Lung microvascular endothelial cell (primary cell): ENCODE measurements around the gene BRCA1. TPM values are rescaled to one million over a fixed set of nuclear protein-coding genes. Genes with fewer than 3 reads are reported as not detected.
"Not testable (repeated sequence)": the region's sequence is repeated elsewhere in the genome, so short reads cannot be mapped to it uniquely, and the experiment has no call there.

Experiments used
- DNase-seq, 2 donors: peaks; one replicate each; pipeline versions ENCODE4 v3.0.0 to v3.0.0-alpha.2; 2010; ENCODE audit warnings: low read depth in 2 of 2
- total RNA-seq: library from RNA; depleted of rRNA; stranded (reverse); fragments of >200 nt; gene quantifications from 2 replicates; pipeline ENCODE4 v1.2.1, GENCODE V29; 2014

Gene BRCA1
- total RNA-seq, 1 donor from 2014 or later: 5.2 TPM

- DNase-seq: no peak
Observed at GRCh38 chr17:43134774-43135453, 9.8 kb upstream of the BRCA1 start.

GRCh38 chr17:43133439-43133838 is 8.3 kb upstream of the BRCA1 start:
- not testable (repeated sequence) for DNase-seq

GRCh38 chr17:43132117-43132516 is 7.0 kb upstream of the BRCA1 start:
- no peak for DNase-seq

- DNase-seq: peak; percentile 11 to 60
Observed at GRCh38 chr17:43129671-43130010, 4.5 kb upstream of the BRCA1 start.

- not testable (repeated sequence) for DNase-seq
Observed at GRCh38 chr17:43127333-43127876, 2.2 kb upstream of the BRCA1 start.

GRCh38 chr17:43126911-43127290 is 1.7 kb upstream of the BRCA1 start:
- DNase-seq: no peak

GRCh38 chr17:43125967-43126910 is 1.1 kb upstream of the BRCA1 start:
- no peak for DNase-seq

- DNase-seq: no peak
Observed at GRCh38 chr17:43118679-43119615, 6.2 kb downstream of the BRCA1 start.

- DNase-seq: no peak
Observed at GRCh38 chr17:43114151-43114552, 11.0 kb downstream of the BRCA1 start.

GRCh38 chr17:43106552-43106951 is 18.6 kb downstream of the BRCA1 start:
- no peak for DNase-seq

GRCh38 chr17:43105146-43105545 is 20.0 kb downstream of the BRCA1 start:
- no peak for DNase-seq

GRCh38 chr17:43104665-43105064 is 20.5 kb downstream of the BRCA1 start:
- no peak for DNase-seq

GRCh38 chr17:43095364-43095763 is 29.8 kb downstream of the BRCA1 start:
- DNase-seq: not testable (repeated sequence)

GRCh38 chr17:43094129-43094835 is 30.9 kb downstream of the BRCA1 start:
- peak in 1 of 2 donors; percentile 10 for DNase-seq

GRCh38 chr17:43092901-43093300 is 32.3 kb downstream of the BRCA1 start:
- peak in 1 of 2 donors; percentile 3 for DNase-seq

GRCh38 chr17:43090022-43090421 is 35.1 kb downstream of the BRCA1 start:
- DNase-seq: no peak

GRCh38 chr17:43085474-43085873 is 39.7 kb downstream of the BRCA1 start:
- peak; percentile 2 to 5 for DNase-seq

GRCh38 chr17:43079641-43080302 is 45.4 kb downstream of the BRCA1 start:
- DNase-seq: no peak

- DNase-seq: no peak
Observed at GRCh38 chr17:43074869-43075268, 50.3 kb downstream of the BRCA1 start.

- DNase-seq: no peak
Observed at GRCh38 chr17:43070872-43071271, 54.3 kb downstream of the BRCA1 start.
